Measurements from ENCODE around the gene KLF13.

The KLF13 gene

DNA sequence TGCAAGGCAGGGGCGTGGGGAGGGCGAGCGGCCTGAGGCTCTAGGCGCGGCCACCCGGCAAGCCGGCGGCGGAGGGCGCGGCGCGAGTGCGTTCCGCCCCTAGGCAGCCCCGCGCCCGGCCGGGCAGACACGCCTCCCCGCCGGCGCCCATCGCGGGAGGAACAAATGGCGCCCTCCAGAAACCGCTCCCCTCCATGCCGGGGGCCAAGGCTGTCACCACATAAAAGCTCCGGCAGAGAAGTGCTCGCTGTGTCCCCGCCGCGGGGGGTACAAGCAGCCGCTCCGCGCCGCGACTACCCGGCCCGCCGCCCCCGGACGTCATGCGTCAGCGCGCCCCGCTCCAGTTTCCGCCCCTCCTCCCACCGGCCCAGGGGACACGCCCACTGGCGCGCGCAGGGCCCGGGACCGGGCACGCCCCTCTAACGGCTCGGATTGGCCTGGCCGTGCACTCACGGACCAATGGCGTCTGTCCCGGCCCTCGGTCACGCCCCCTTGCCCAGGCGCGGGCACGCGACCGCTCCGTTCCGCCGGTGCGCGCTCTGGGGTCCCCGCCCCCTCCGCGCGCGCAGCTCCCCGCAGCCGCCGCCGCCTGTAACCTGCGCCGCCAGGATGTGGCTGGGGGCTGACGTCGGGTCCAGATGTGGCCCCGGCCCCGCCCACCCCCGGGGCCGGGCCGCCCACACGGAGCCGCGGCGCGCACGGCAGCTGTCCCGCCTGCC lies at the start of gene KLF13:
KLF13 (plus strand) TSS at position 680 of the 719 bp plus-strand sequence. CDS start 378 bp downstream, outside the sequence.
- peak; percentile 100 for DNase-seq

DNA sequence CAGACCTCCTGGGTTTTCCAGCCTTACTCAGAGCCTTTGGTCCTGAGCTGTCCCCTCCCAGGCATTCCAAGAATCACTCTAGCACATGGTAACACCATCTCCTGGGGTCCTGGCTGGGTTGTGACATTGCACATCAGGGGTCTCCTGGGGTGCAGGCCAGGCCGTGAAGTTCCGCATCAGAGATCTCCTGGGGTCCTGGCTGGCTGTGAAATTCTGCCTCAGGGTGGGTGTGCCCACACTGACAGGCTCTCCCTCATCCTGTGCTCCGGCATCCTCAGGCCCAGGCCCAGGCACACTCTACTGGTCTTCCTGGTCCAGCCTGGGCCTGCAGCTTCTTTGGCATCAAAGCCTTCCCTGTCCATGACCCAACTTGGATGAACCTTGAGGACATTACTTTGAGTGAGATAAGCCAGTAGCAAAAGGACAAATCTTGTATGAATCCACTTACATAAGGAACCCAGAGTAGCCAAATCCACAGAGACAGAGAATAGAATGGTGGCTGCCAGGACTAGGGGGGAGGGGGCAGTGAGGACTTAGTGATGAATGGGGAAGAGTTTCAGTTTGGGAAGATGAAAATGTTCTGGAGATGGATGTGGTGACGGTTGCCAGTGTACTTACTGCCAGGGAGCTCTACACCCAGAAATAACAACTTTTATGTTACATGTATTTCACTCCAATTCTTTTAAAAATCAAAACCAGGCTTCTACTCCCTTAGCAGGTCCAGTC lies 49.1 kb upstream of the KLF13 start:
- no peak for DNase-seq

DNA sequence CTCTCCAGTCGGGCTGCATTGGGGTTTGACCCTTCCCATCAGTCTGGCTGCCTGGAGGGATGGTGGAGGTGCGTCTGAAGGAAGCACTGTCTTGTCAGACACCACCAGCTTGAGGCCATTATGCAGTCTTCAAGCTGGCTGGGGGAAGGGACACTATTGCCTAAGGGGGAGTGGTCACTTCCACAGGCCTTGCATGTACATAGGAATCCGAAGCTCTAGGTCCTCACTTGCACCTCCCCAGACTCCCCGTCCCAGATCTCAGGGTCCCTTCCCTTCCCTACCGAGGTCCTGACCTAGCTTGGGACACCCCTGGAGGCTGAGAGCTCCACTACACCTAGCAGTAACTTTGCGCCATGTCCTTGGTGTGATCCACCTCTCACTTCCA lies 48.6 kb upstream of the KLF13 start:
- DNase-seq: peak in 1 of 2 experiments; percentile 11

DNA sequence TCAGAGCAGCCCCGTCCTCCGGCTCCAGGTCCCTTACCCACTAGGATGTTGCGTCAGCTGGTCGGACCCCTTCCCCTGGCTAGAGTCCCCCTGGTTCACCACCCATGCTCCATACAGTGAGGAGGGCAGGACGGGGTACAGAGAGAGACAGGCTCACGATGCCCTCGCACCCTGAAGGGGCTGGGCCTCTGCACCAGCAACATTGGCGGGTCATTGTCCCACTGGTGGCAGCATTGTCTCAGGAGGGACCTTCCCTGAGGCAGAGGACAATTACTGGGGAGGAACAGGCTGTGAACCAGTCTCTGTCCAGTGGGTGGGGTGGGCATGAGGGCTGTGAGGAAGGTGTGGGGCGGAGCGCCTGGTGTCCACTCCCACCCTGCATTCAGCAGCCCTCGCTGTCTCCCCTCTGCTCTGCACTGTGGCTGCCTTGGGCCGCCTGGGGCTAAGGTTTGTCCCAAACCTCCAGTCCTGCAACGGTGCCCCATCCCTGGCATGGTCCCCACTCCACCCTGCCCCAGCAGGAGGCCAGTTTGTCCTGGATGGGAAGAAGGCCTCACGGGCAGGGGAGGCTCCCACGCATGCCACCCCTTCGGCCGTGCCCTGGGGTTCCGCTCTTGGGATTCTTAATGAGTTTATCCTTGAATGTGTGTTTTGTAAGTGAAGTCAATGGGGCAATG lies 48.0 kb upstream of the KLF13 start:
- peak in 1 of 2 experiments; percentile 10 for DNase-seq

DNA sequence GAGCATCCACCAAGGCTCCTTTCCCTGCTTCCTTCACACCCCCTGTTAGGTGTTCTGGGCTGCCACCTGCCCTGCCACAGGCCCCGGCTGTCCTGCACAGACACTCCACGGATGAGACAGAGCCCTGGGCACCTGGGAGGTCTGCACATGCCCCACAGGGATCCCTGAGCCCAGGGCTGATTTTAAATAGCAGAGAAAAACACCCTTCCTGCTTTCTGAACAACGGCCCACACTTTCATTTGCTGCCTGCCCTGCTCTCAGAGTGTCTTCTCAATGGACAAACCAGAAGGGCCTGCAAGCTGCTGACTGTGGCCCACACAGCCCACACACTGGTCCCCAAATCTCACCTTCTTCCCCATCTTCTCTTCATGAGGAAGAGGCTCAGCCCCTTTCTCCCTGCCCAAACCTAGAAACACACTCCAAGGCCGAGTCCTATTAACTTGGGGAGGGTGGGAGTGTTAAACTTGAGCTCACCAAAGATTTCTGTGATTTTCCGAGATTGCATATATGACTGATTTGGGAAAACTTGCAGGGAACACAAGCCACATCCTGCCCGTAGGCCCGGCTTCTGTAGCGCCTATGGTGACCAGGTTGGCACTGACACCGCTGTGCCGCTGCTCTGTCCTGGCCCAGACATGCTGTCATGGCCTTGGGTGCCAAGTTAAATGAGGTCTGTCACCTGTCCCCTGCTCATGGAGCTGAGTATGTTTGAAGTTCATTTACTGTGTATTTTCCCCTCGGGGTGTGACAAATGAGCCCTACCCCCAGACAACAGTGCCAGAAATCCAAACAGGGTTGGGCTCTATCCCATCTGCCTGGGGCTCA lies 47.2 kb upstream of the KLF13 start:
- peak; percentile 5 to 13 for DNase-seq

DNA sequence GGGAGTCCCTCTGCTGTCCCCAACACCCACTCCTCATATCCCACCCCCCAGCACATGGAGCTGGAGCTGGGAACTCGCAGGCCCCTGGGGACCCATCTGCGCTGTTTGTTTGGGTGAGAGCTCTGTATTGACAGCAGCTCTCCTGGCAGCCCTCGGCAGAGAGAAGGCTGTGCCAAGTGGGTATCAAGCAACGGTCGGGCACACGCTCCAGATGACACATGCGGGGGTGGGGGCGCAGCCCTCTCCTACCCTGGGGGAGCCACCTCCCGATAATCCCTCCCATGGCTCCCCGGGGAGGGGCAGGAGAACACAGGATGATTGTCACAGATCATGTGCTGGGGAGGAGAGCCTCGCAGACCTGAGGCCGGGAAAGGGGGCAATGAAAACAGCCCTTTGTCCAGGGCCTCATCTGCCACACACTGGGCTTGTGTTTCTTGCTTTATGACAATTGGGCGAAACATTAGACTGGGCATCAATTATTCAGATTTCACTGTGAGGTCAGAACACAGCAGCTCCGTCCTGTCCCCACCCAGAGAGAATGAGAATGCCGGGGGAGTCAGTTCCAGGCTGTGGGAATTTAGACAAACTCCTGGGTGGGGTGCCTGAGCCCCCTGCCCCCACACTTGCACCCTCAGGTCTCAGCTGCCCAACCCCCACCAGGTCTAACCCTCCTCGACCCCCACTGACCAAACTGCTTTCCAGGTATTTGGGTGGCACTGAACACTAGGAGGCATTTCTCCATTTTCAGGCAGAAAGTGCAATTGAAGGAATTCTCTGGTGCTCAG lies 46.4 kb upstream of the KLF13 start:
- no peak for DNase-seq

DNA sequence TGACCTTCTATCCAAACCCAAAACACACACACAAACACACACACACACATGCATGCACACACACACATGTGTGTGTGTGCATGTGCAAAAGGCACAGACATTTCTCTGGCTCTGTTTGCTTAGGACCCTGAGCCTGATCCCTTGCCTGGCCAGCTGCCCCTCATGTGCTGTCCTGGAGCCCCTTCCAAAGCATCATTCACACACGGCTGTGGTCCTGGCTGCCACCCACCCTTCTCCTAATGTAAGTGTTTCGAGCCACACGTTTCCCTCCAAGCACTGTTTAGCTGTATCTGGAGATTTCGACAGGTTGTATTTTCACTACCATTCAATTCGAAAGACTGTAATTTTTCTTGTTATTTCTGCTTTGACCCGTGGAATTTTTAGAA lies 45.8 kb upstream of the KLF13 start:
- DNase-seq: no peak

DNA sequence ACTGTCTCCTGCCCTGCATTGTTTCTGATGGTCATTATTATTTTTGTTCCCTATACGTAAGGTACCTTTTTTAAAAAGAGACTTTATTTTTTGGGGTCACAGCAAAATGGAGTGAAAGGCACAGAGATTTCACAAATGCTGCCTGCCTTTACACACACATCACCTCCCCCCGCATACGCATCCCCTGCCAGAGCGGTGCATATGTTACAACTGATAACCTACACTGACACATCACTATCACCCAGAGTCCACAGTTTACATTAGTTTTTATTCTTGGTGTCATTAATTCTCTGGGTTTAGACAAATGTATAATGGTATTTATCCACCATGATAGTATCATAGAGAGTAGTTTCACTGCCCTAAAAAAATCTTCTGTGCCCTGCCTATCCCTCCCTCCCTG lies 43.6 kb upstream of the KLF13 start:
- no peak for DNase-seq

DNA sequence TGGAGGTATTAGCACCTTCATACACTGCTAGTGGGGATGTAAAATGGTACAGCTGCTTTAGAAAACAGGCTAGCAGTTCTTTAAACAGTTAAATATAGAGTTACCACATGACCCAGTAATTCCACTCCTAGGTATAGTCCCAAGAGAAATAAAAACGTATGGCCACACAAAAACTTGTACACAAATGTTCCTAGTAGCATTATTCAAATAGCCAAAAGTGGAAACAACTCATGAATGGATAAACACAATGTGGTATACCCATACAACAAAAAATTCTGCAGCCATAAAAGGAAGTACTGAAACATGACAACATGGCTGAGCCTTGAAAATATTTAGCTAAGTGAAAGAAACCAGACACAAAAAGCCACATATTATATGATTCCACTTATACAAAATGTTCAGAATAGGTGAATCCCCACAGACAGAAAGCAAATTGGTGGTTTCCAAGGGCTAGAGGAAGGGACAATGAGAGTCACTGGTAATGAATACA lies 40.8 kb upstream of the KLF13 start:
- DNase-seq: no peak

- DNase-seq: no peak
Observed at GRCh38 chr15:31291048-31291578, 35.5 kb upstream of the KLF13 start.

DNA sequence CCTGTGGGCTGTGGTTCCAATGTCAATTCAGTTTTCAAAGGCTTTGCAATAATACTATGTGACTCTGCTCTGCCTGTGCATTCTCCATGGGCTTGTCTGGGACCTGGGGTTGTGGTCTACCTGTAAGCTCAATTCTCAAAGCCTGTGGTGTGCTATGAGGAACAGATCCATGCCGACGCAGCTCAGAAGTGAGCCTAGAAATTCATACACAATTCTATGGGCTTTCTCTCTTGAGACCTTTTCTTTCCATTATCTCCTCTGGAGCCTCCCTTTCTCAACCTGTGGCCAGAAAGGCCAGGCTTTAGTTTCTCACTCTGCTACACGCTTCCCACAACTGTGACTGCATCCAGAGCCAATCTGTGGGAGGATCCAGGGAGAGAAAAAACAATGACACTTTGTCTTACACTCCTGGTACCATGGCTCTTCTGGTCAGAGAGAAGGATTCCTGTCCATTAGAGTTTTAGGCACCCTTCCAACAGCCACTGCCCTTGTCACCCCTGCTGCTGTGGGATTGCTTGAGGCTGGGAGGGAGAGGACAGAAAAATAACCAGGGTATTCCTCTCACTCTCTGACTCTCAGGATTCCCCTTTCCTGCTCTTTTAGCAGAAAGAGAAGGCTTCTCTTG lies 34.1 kb upstream of the KLF13 start:
- DNase-seq: peak in 1 of 2 experiments; percentile 3

DNA sequence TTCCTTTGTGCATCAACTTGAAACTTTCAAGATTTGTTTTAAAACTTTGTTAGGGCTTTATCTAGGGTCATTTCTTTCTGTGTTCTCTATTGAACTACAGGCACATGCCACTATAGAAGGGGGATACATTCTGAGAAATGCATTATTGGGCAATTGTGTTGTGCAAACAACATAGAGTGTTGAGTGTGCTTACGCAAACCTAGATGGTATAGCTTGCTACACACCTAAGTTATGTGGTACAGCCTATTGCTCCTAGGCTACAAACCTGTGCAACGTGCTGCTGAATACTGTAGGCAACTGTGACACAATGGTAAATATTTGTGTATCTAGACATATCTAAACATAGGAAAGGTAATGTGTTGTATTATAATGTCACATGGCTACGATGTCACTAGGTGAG lies 33.0 kb upstream of the KLF13 start:
- DNase-seq: no peak

GRCh38 chr15:31294067-31294466 lies 32.6 kb upstream of the KLF13 start:
- peak in 1 of 2 experiments; percentile 7 for DNase-seq

GRCh38 chr15:31295658-31296057 lies 31.0 kb upstream of the KLF13 start:
- peak in 1 of 2 experiments; percentile 4 for DNase-seq

GRCh38 chr15:31296219-31296645 lies 30.4 kb upstream of the KLF13 start:
- no peak for DNase-seq

DNA sequence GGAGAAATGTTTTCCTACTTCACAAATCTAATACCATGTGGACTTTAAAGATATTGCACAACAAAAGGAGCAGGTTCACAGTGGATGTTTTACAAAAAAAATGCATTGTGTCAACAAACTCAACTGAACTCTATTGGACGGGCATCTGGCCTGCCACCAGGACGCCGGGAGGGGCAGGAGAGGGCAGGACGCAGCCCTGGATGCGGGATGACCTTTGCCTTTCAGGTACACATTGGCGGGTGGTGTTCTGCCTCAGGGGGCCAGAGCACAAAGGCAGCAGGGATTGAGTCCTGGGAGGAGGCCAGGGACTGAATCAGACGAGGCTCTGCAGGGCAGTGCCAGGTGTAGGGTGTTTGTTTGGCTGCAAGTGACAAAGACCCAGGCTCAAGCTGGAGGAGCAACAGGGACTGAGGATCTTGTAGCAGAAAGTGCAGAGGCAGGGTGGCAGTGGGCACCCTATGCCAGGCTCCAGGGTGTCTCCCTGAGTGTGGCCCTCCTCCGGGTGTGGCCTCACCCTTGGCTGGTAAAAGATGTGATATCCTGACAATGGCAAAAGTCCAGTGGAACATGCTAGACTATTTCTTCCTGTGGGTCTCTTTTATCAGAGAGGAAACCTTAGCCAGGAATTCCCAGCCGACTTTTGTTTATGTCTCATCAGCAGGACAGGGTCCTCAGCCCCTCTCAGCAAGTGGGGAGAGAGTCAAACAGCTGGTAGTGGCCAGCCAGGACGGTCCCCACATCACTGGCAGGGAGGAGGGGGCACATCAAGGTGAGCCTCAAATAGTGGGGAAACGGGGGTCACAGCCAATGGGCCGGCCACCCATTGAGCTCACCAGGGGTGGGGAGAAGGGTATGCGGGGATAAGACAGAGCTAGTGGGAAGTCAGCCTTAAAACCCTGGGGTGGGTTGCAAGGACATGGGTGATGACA lies 29.7 kb upstream of the KLF13 start:
- peak; percentile 9 to 14 for DNase-seq

GRCh38 chr15:31297575-31298456 lies 28.8 kb upstream of the KLF13 start:
- peak in 1 of 2 experiments; percentile 10 for DNase-seq

DNA sequence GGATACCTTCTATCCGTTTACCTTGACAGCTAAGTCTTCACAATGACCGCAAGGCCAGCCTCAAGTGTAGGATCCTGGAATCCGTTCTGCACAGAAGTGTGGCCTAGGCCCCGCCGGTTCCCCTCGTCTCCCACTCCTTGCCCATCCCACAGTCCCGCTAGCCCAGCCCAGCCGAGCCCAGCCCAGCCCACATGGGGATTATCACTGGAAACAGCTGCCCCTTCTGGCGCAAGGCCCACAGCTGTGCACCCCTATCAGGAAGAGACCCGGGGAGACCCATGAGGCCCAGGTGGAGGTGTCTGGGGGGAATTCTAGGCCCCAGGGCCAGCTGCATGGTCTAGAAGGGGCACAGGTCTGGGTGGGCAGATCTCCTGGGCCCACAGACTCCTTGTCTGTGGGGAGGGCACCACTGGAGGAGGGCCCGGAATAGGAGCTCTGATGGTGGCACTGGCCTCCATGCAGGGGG lies 27.9 kb upstream of the KLF13 start:
- peak in 1 of 2 experiments; percentile 12 for DNase-seq

DNA sequence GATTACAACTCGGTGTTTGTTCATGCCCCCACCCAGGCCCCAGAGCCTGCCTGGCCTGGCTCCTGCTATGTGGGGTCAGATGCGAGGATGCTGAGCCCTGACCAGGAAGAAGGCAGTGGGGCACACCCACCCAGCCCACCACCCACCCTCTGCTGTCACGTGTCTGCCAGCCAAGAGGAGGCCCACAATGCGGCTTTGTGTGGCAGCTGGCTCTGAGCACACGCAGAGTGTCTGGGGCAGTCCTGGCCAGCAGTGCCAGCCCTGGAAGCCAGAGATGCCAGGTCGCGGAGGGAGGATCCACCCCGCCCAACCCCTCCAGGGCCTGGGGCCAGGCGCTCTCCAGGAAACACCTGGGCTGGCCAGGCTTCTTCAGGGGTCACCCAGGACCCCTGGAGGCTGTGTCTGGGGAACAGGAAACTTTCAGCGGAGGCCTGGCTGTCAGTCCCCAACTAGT lies 26.4 kb upstream of the KLF13 start:
- peak in 1 of 2 experiments; percentile 4 for DNase-seq
